Naive thymus-derived CD4-positive, alpha-beta T cell (primary cell): ENCODE results near the gene RSF1. TPM values are rescaled to one million over a fixed set of nuclear protein-coding genes. Genes with fewer than 3 reads are reported as not detected.
"Not testable (repeated sequence)": the region's sequence is repeated elsewhere in the genome, so short reads cannot be mapped to it uniquely, and the experiment has no call there.

ENCODE experiments used
- ATAC-seq: fragments of 150-1000 bp; cut with Tn5 transposase; 2 replicates; pipeline ENCODE4 v1.10.0; 2021; ENCODE audit warnings: mild to moderate bottlenecking, moderate library complexity
- CTCF ChIA-PET: fragments of 350-600 bp; sonication (Branson Sonifier 250); formaldehyde crosslinking; loops from one replicate; lab custom pipeline; 2021; ENCODE audit warnings: antibody characterized with exemption; lab: Charles Lee
- POLR2A ChIA-PET: fragments of 350-600 bp; sonication (Branson Sonifier 250); formaldehyde crosslinking; loops from one replicate; lab custom pipeline; 2021; ENCODE audit warnings: antibody characterized with exemption, inconsistent platforms; lab: Charles Lee
- DNase-seq, 9 donors: peaks; one replicate each; pipeline versions ENCODE4 v3.0.0 to v3.0.0-alpha.2; 2020 to 2022; ENCODE audit warnings: mixed read lengths in 1 of 9
- H3K27ac ChIP-seq: one replicate; pipeline ENCODE4 v1.7.0; 2013; ENCODE audit warnings: mild to moderate bottlenecking, low read depth, low read length, moderate library complexity
- H3K27me3 ChIP-seq, 2 donors: one replicate each; pipeline ENCODE4 v1.7.0; 2013; ENCODE audit warnings: low read length in 2 of 2, mild to moderate bottlenecking in 2 of 2, moderate library complexity in 2 of 2; ENCODE audit not compliant: control insufficient read depth in 2 of 2, insufficient read depth in 2 of 2
- H3K36me3 ChIP-seq, 3 experiments: 1 replicate in 2 of 3; 2 replicates in 1 of 3; pipeline ENCODE4 v1.7.0; 2013; ENCODE audit warnings: low read length in 3 of 3, mild to moderate bottlenecking in 3 of 3, moderate library complexity in 1 of 3; ENCODE audit not compliant: insufficient read depth in 3 of 3, control insufficient read depth in 2 of 3
- H3K4me1 ChIP-seq, 2 donors: one replicate each; pipeline ENCODE4 v1.7.0; 2013; ENCODE audit warnings: low read length in 2 of 2, mild to moderate bottlenecking in 2 of 2, moderate library complexity in 1 of 2; ENCODE audit not compliant: control insufficient read depth in 2 of 2, insufficient read depth in 2 of 2
- H3K4me3 ChIP-seq: 2 replicates; pipeline ENCODE4 v1.7.0; 2013; ENCODE audit warnings: mild to moderate bottlenecking, low read length
- H3K9me3 ChIP-seq, 3 experiments: 1 replicate in 2 of 3; 2 replicates in 1 of 3; pipeline ENCODE4 v1.7.0; 2013; ENCODE audit warnings: low read length in 3 of 3; ENCODE audit not compliant: control insufficient read depth in 2 of 3
- H3K27ac Mint-ChIP-seq, 9 donors: one replicate each; pipeline ENCODE4 v1.8.0; 2020 to 2022; ENCODE audit warnings: mixed read lengths in 9 of 9, mild to moderate bottlenecking in 8 of 9, moderate library complexity in 5 of 9, inconsistent platforms in 2 of 9
- H3K27me3 Mint-ChIP-seq, 5 donors: one replicate each; pipeline ENCODE4 v1.8.0; 2021 to 2022; ENCODE audit warnings: mixed read lengths in 5 of 5, mild to moderate bottlenecking in 1 of 5
- H3K36me3 Mint-ChIP-seq, 5 donors: one replicate each; pipeline ENCODE4 v1.8.0; 2020 to 2022; ENCODE audit warnings: mixed read lengths in 5 of 5, mild to moderate bottlenecking in 3 of 5, inconsistent platforms in 1 of 5
- H3K4me1 Mint-ChIP-seq, 7 donors: one replicate each; pipeline ENCODE4 v1.8.0; 2020 to 2022; ENCODE audit warnings: mixed read lengths in 7 of 7, mild to moderate bottlenecking in 3 of 7, inconsistent platforms in 1 of 7
- H3K4me3 Mint-ChIP-seq, 10 donors: one replicate each; pipeline ENCODE4 v1.8.0; 2020 to 2022; ENCODE audit warnings: mild to moderate bottlenecking in 10 of 10, mixed read lengths in 10 of 10, moderate library complexity in 6 of 10, inconsistent platforms in 2 of 10
- H3K9me3 Mint-ChIP-seq, 11 donors: one replicate each; pipeline ENCODE4 v1.8.0; 2020 to 2022; ENCODE audit warnings: mixed read lengths in 11 of 11, mild to moderate bottlenecking in 4 of 11, inconsistent platforms in 1 of 11, moderate library complexity in 1 of 11
- intact Hi-C, 2 donors: fragments of 100-400 bp; cut with micrococcal nuclease; formaldehyde crosslinking; loops; one replicate each; pipeline ENCODE4 v1.15.1; 2023
- polyA plus RNA-seq, 2 donors: library from polyadenylated mRNA; unstranded; fragments of 300-500 nt; fragmentation: Illumina TruSeq; gene quantifications; one replicate each; pipeline ENCODE4 v1.2.3, GENCODE V29; 2021
- total RNA-seq, 6 experiments: library from RNA in 5 of 6; stranded (reverse) in 5 of 6; gene quantifications; 1 replicate in 5 of 6; 2 replicates in 1 of 6; pipeline ENCODE4 v1.2.3 and lab custom pipeline; 2021 to 2026

The RSF1 gene
- total and polyA plus RNA-seq, 7 experiments from 2014 or later, result 33.3 to 113 (median 83.5) TPM

- POLR2A ChIA-PET, result no interaction called here
- ATAC-seq (no peak), DNase-seq (no peak)
- H3K4me3 ChIP-seq, result no peak overlapping the region
- no peak overlapping the region for H3K27ac Mint-ChIP-seq
- H3K27me3 ChIP-seq, result no peaks in the 10 kb centered on the region
- no peaks in the 10 kb centered on the region for H3K9me3 ChIP-seq
- no peak overlapping the region for H3K27ac ChIP-seq
- peaks cover 0 to 11% (median 4%) of the 10 kb centered on the region in 5 donors for H3K36me3 Mint-ChIP-seq
- H3K4me3 Mint-ChIP-seq, result no peak overlapping the region
- intact Hi-C loops, result loop anchor here in 1 of 2 donors (10.0 kb wide), 1 partner anchor 1384 kb away; the partner anchor contains the start of gene EMSY
- H3K4me1 Mint-ChIP-seq, result peaks cover 0 to 2% (median 0%) of the 10 kb centered on the region in 7 donors
- no peaks in the 10 kb centered on the region for H3K27me3 Mint-ChIP-seq
- H3K36me3 ChIP-seq, result no peaks in the 10 kb centered on the region
- CTCF ChIA-PET, result no interaction called here
- peaks cover 0 to 4% (median 0%) of the 10 kb centered on the region in 11 donors for H3K9me3 Mint-ChIP-seq
- no peaks in the 10 kb centered on the region for H3K4me1 ChIP-seq
Measured at GRCh38 chr11:77828926-77829325, 8.4 kb upstream of the RSF1 start.

GRCh38 chr11:77823775-77824174, 3.3 kb upstream of the RSF1 start:
- ATAC-seq (no peak), DNase-seq (no peak)
- H3K27ac ChIP-seq, result no peak overlapping the region
- no peak overlapping the region for H3K4me3 ChIP-seq
- Mint-ChIP-seq H3K4me1 (peaks cover 7 to 21% (median 14%) of the 10 kb centered on the region in 7 donors), H3K4me3 (no peak overlapping the region), H3K27ac (no peak overlapping the region), H3K36me3 (peaks cover 0 to 1% (median under 1%) of the 10 kb centered on the region in 5 donors), H3K27me3 (peaks cover 0 to 2% (median 0%) of the 10 kb centered on the region in 5 donors), H3K9me3 (no peaks in the 10 kb centered on the region)
- ChIA-PET CTCF (no interaction called here), POLR2A (interaction anchor here (1.0 kb wide), 1 partner anchor 171 kb away, joined by 4 read pairs; the partner anchor contains the start of gene INTS4)
- intact Hi-C loops, result loop anchor here (5.0 to 10.0 kb wide), 3 partner anchors 644 to 1379 kb away; partner anchors contain the start of genes ACER3 (in 1 of the 2) and EMSY (in 1 of the 2)
- H3K27me3 ChIP-seq, result no peaks in the 10 kb centered on the region
- H3K4me1 ChIP-seq, result peaks cover 9 to 10% of the 10 kb centered on the region in 2 donors
- H3K36me3 ChIP-seq, result peaks cover 0 to 10% (median 0%) of the 10 kb centered on the region in 3 experiments
- no peaks in the 10 kb centered on the region for H3K9me3 ChIP-seq

DNA sequence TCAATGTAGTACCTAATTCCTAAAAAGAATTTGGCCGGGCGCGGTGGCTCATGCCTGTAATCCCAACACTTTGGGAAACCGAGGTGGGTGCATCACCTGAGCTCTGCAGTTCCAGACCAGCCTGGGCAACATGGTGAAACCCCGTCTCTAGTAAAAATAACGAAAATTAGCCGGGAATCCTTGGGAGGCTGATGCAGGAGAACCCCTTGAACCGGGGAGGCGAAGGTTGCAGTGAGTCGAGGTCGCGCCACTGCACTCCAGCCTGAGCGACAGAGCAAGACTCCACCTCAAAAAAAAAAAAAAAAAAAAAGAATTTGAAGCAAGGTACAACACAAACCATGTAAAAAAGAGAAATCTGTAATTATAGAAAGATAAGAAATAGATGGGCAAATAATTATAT, 1.6 kb upstream of the RSF1 start:
- H3K9me3 ChIP-seq, CTCF ChIA-PET, H3K27ac ChIP-seq, H3K4me3 ChIP-seq, H3K27me3 Mint-ChIP-seq, H3K27me3 ChIP-seq, DNase-seq, H3K27ac Mint-ChIP-seq, H3K36me3 Mint-ChIP-seq, ATAC-seq, POLR2A ChIA-PET, H3K9me3 Mint-ChIP-seq: not testable (repeated sequence)
- Mint-ChIP-seq H3K4me1 (peaks cover 15 to 35% (median 28%) of the 10 kb centered on the region in 7 donors), H3K4me3 (peak overlapping the region in 1 of 10 donors; percentile 5)
- Histone ChIP-seq H3K4me1 (peaks cover 19 to 25% of the 10 kb centered on the region in 2 donors), H3K36me3 (peaks cover 0 to 10% (median 0%) of the 10 kb centered on the region in 3 experiments)
- intact Hi-C loops, result loop anchor here (5.0 to 10.0 kb wide), 3 partner anchors 645 to 1377 kb away; partner anchors contain the start of genes ACER3 (in 1 of the 2) and EMSY (in 1 of the 2)

- peak overlapping the region; percentile 65 to 97 (median 87) for H3K27ac Mint-ChIP-seq
- Histone ChIP-seq H3K9me3 (no peaks in the 10 kb centered on the region), H3K27ac (peak overlapping the region; percentile 64), H3K4me3 (peak overlapping the region; percentile 97), H3K4me1 (peaks cover 22 to 25% of the 10 kb centered on the region in 2 donors), H3K36me3 (peaks cover 0 to 10% (median 0%) of the 10 kb centered on the region in 3 experiments), H3K27me3 (no peaks in the 10 kb centered on the region)
- POLR2A ChIA-PET, result interaction anchor here (0.6 kb wide), 1 partner anchor 34 kb away, joined by 4 read pairs; no protein-coding TSS in a partner anchor
- peaks cover 0 to 4% (median 0%) of the 10 kb centered on the region in 5 donors for H3K36me3 Mint-ChIP-seq
- no peaks in the 10 kb centered on the region for H3K9me3 Mint-ChIP-seq
- peak overlapping the region; percentile 89 to 100 (median 98) for H3K4me3 Mint-ChIP-seq
- H3K4me1 Mint-ChIP-seq, result peaks cover 21 to 42% (median 35%) of the 10 kb centered on the region in 7 donors
- H3K27me3 Mint-ChIP-seq, result peaks cover 0 to 2% (median 0%) of the 10 kb centered on the region in 5 donors
- intact Hi-C loops, result loop anchor here (1.0 to 10.0 kb wide), 9 partner anchors 257 to 1377 kb away; partner anchors contain the start of genes ACER3 (in 2 of the 2), CAPN5 (in 2 of the 2), EMSY (in 1 of the 2) and GAB2 (in 1 of the 2)
- CTCF ChIA-PET, result no interaction called here
- no peak for ATAC-seq
- peak in 7 of 9 donors; percentile 11 to 27 (median 15) for DNase-seq
Measured at GRCh38 chr11:77821349-77821851, 878 bp upstream of the RSF1 start.

GRCh38 chr11:77819921-77820564, 479 bp downstream of the RSF1 start:
- Mint-ChIP-seq H3K27me3 (peaks cover 0 to 2% (median 0%) of the 10 kb centered on the region in 5 donors), H3K4me1 (peaks cover 30 to 56% (median 44%) of the 10 kb centered on the region in 7 donors), H3K36me3 (peaks cover 0 to 8% (median under 1%) of the 10 kb centered on the region in 5 donors), H3K4me3 (peak overlapping the region; percentile 89 to 100 (median 98)), H3K9me3 (peaks cover 0 to under 1% (median 0%) of the 10 kb centered on the region in 11 donors), H3K27ac (peak overlapping the region; percentile 93 to 99 (median 95))
- Histone ChIP-seq H3K27me3 (no peaks in the 10 kb centered on the region), H3K4me3 (peak overlapping the region; percentile 95), H3K27ac (peak overlapping the region; percentile 84), H3K4me1 (peaks cover 28 to 30% of the 10 kb centered on the region in 2 donors), H3K9me3 (no peaks in the 10 kb centered on the region), H3K36me3 (peaks cover 0 to 10% (median 0%) of the 10 kb centered on the region in 3 experiments)
- POLR2A ChIA-PET, result interaction anchor here (0.6 to 2.0 kb wide), 3 partner anchors 45 to 175 kb away, joined by 3 to 24 read pairs (median 4); partner anchors contain the start of gene INTS4
- CTCF ChIA-PET, result interaction anchor here (0.6 to 0.7 kb wide), 2 partner anchors 169 to 175 kb away, joined by 3 to 7 read pairs; partner anchors contain the start of gene INTS4
- DNase-seq (peak in 3 of 9 donors; percentile 34 to 63 (median 45)), ATAC-seq (peak; percentile 0)
- intact Hi-C loops, result loop anchor here (1.0 to 10.0 kb wide), 20 partner anchors 43 to 1375 kb away; partner anchors contain the start of genes ACER3 (in 2 of the 2), ALG8 (in 2 of the 2), CAPN5 (in 2 of the 2) and CLNS1A (in 2 of the 2)
